K562 (cell line): ENCODE data around the gene DBET. TPM values are rescaled to one million over a fixed set of nuclear protein-coding genes. Genes with fewer than 3 reads are reported as not detected.

Experiments used
- ATAC-seq: fragments of 200-7000 bp; cut with Tn5 transposase; 3 replicates; pipeline ENCODE4 v1.9.1; 2020; ENCODE audit warnings: moderate library complexity
- BruUV-seq: library from RNA; stranded (reverse); fragments of 400-500 nt; replicated peaks from 2 replicates; lab custom pipeline; 2021; lab: Mats Ljungman, UMichigan
- CTCF ChIA-PET: fragments of 300-600 bp; formaldehyde crosslinking; extraction: SDS; loops from one replicate; lab custom pipeline; 2021; ENCODE audit warnings: low intra/inter-chr PET ratio; lab: Yijun Ruan, JAX
- POLR2A ChIA-PET: fragments of 300-600, 350-650 bp; sonication (Branson Sonifier 250); formaldehyde crosslinking; extraction: SDS; loops from one replicate; lab custom pipeline; 2021; ENCODE audit warnings: antibody characterized with exemption, inconsistent platforms; lab: Yijun Ruan, JAX
- DNase-seq, 4 experiments: peaks; one replicate each; pipeline versions ENCODE4 v3.0.0 to v3.0.0-alpha.2; 2011 to 2018; ENCODE audit warnings: low spot score in 3 of 4, mixed read lengths in 3 of 4; ENCODE audit errors: extremely low read depth in 1 of 4
- FAIRE-seq: peaks from 2 replicates; lab custom pipeline; 2011; peaks lifted over from hg19 to GRCh38; lab: Jason Lieb, UNC
- H2AFZ ChIP-seq: 2 replicates; pipeline ENCODE4 v1.6.0; 2011; ENCODE audit warnings: low read depth, low read length, control low read depth, inconsistent platforms
- H3K27ac ChIP-seq: fragments of 200-600 bp; 3 replicates; pipeline ENCODE4 v1.8.0; 2011; ENCODE audit warnings: low read depth, mild to moderate bottlenecking, control low read depth, inconsistent platforms, low read length, moderate library complexity, mixed read lengths; ENCODE audit errors: extremely low read depth
- H3K27me3 ChIP-seq, 2 experiments: fragments of 300-600 bp in 1 of 2; 2 replicates in 1 of 2; 3 replicates in 1 of 2; pipeline versions ENCODE4 v1.6.0 to v1.8.0; 2011; ENCODE audit warnings: inconsistent platforms in 2 of 2, low read length in 2 of 2, mild to moderate bottlenecking in 1 of 2, mixed read lengths in 1 of 2, moderate library complexity in 1 of 2; ENCODE audit not compliant: control insufficient read depth in 2 of 2, insufficient read depth in 2 of 2
- H3K36me3 ChIP-seq: fragments of 300-600 bp; 3 replicates; pipeline ENCODE4 v1.8.0; 2011; ENCODE audit warnings: mild to moderate bottlenecking, low read length, inconsistent platforms; ENCODE audit not compliant: control insufficient read depth, insufficient read depth
- H3K4me1 ChIP-seq, 2 experiments: fragments of 200-600 bp in 1 of 2; replicated peaks in 1 of 2; 2 replicates in 1 of 2; 3 replicates in 1 of 2; pipeline versions ENCODE4 v1.5.1 to v1.8.0; 2011; ENCODE audit warnings: inconsistent platforms in 2 of 2, low read length in 2 of 2, mild to moderate bottlenecking in 1 of 2, mixed read lengths in 1 of 2, moderate library complexity in 1 of 2; ENCODE audit not compliant: control insufficient read depth in 2 of 2, insufficient read depth in 2 of 2
- H3K4me2 ChIP-seq: 2 replicates; pipeline ENCODE4 v1.6.1; 2011; ENCODE audit warnings: low read length, control low read depth, inconsistent platforms, mixed read lengths; ENCODE audit not compliant: insufficient read depth
- H3K4me3 ChIP-seq: fragments of 200-600 bp; sonication (generic), shearing (Covaris generic); 2 replicates; pipeline ENCODE4 v1.5.1; 2016; ENCODE audit warnings: control low read depth, inconsistent platforms
- H3K79me2 ChIP-seq: fragments of 200-600 bp; 3 replicates; pipeline ENCODE4 v1.8.0; 2011; ENCODE audit warnings: low read length, inconsistent platforms; ENCODE audit not compliant: control insufficient read depth, insufficient read depth
- H3K9ac ChIP-seq, 2 experiments: 2 replicates each; pipeline versions ENCODE4 v1.6.0 to v1.6.1; 2011; ENCODE audit warnings: low read depth in 2 of 2, low read length in 2 of 2, control low read depth in 1 of 2, inconsistent platforms in 1 of 2, mild to moderate bottlenecking in 1 of 2, mixed read lengths in 1 of 2; ENCODE audit not compliant: insufficient read depth in 1 of 2
- H3K9me1 ChIP-seq: one replicate; pipeline ENCODE4 v1.6.0; 2011; ENCODE audit warnings: inconsistent platforms, mild to moderate bottlenecking, low read length, moderate library complexity; ENCODE audit not compliant: control insufficient read depth, insufficient read depth
- H3K9me3 ChIP-seq: replicated peaks from 2 replicates; pipeline ENCODE4 v1.5.1; 2011; ENCODE audit warnings: low read depth, low read length, inconsistent platforms; ENCODE audit not compliant: control insufficient read depth, insufficient read depth
- H4K20me1 ChIP-seq: replicated peaks from 2 replicates; pipeline ENCODE4 v1.6.1; 2011; ENCODE audit warnings: low read length, inconsistent platforms, mixed read lengths; ENCODE audit not compliant: control insufficient read depth, insufficient read depth
- COPS2 ChIP-seq: fragments of 450-650 bp; conservative IDR thresholded peaks from 2 replicates; pipeline ENCODE4 v1.6.1; 2016; ENCODE audit warnings: mild to moderate bottlenecking, moderate library complexity
- FOXA1 ChIP-seq: fragments of 450-650 bp; IDR thresholded peaks from 2 replicates; pipeline ENCODE4 v1.6.1; 2016; ENCODE audit warnings: mild to moderate bottlenecking, borderline replicate concordance
- JUNB ChIP-seq: fragments of 450-650 bp; formaldehyde crosslinking; conservative IDR thresholded peaks from 2 replicates; pipeline ENCODE4 v1.4.0; 2020; ENCODE audit warnings: mild to moderate bottlenecking
- MBD2 ChIP-seq: sonication (generic); IDR thresholded peaks from 2 replicates; pipeline ENCODE4 v1.6.1; 2016; ENCODE audit warnings: low read depth, borderline replicate concordance
- NCOA6 ChIP-seq: fragments of 450-650 bp; IDR thresholded peaks from 2 replicates; pipeline ENCODE4 v1.6.1; 2017; ENCODE audit warnings: mild to moderate bottlenecking
- NR3C1 ChIP-seq: sonication (generic); formaldehyde crosslinking; IDR thresholded peaks from 2 replicates; pipeline ENCODE4 v1.8.1; 2022; ENCODE audit warnings: missing genetic modification reagents
- PPARD ChIP-seq: fragments of 250-450 bp; sonication (Bioruptor Pico); IDR thresholded peaks from 2 replicates; pipeline ENCODE4 v1.8.0; 2022; ENCODE audit warnings: inconsistent platforms, mild to moderate bottlenecking, moderate library complexity
- ZNF232 ChIP-seq: sonication (generic); formaldehyde crosslinking; IDR thresholded peaks from 2 replicates; pipeline ENCODE4 v1.8.0; 2022; ENCODE audit warnings: mild to moderate bottlenecking, missing genetic modification reagents
- ZNF324 ChIP-seq: fragments of 250-450 bp; sonication (Bioruptor Pico); IDR thresholded peaks from 2 replicates; pipeline ENCODE4 v1.4.0; 2020; ENCODE audit warnings: mild to moderate bottlenecking
- ZNF347 ChIP-seq: fragments of 450-650 bp; formaldehyde crosslinking; IDR thresholded peaks from 2 replicates; pipeline ENCODE4 v1.4.0; 2020; ENCODE audit warnings: low read depth, mild to moderate bottlenecking, moderate library complexity
- ZZZ3 ChIP-seq: fragments of 450-650 bp; IDR thresholded peaks from 2 replicates; pipeline ENCODE4 v1.6.1; 2016; ENCODE audit warnings: antibody characterized with exemption, mild to moderate bottlenecking, moderate library complexity
- WGBS: fragments of 100-300 bp; shearing (Covaris generic); methylation state at CpG from one replicate; pipeline ENCODE4 v1.1.6; 2016; ENCODE audit warnings: low coverage, mixed read lengths; ENCODE audit not compliant: insufficient coverage; ENCODE audit errors: missing lambda C conversion rate; 5-methylcytosine and 5-hydroxymethylcytosine counted together
- in situ Hi-C: fragments of 300-500 bp; cut with MboI; formaldehyde crosslinking; loops from 4 replicates; pipeline ENCODE4 v1.15.0; 2018; ENCODE audit warnings: inconsistent platforms, mixed read lengths
- intact Hi-C: fragments of 100-400 bp; cut with micrococcal nuclease; formaldehyde crosslinking; loops from 2 replicates; pipeline ENCODE4 v1.14.2; 2022
- polyA plus RNA-seq, 8 experiments: library from polyadenylated mRNA; depleted of rRNA in 4 of 8; stranded (reverse) in 5 of 8; unstranded in 3 of 8; fragments of >200 nt; fragmentation: Nextera tagmentation in 2 of 8; fragmentation: Illumina TruSeq in 1 of 8; extraction: Ambion mirVana in 2 of 8; extraction: Trizol in 1 of 8; gene quantifications; 2 replicates each; pipeline versions ENCODE4 v1.2.1 to v1.2.3, GENCODE V29; 2011 to 2014; ENCODE audit warnings: inconsistent platforms in 1 of 8, missing spikeins in 1 of 8
- total RNA-seq, 7 experiments: library from RNA; depleted of rRNA in 6 of 7; stranded (reverse); fragments of >200 nt in 6 of 7; fragmentation: Illumina TruSeq in 2 of 7; extraction: Trizol in 2 of 7; gene quantifications; 2 replicates each; pipeline versions ENCODE4 v1.2.1 to v1.2.3, GENCODE V29; 2011 to 2021; ENCODE audit warnings: low replicate concordance in 1 of 7
- TF ChIP-seq, protein P1 (sequence below): sonication (generic); formaldehyde crosslinking; IDR thresholded peaks from 2 replicates; pipeline ENCODE4 v1.9.0; 2022; ENCODE audit warnings: mild to moderate bottlenecking, missing genetic modification reagents
- TF ChIP-seq, protein P2 (sequence below): fragments of 250-450 bp; sonication (Bioruptor Pico); IDR thresholded peaks from 2 replicates; pipeline ENCODE4 v1.5.0; 2020; ENCODE audit warnings: mild to moderate bottlenecking
- TF ChIP-seq, protein P3 (sequence below): IDR thresholded peaks from 3 replicates; pipeline ENCODE4 v1.6.1; 2011; ENCODE audit warnings: borderline replicate concordance, mild to moderate bottlenecking; ENCODE audit not compliant: insufficient read length, insufficient read depth

The DBET gene
- total and polyA plus RNA-seq, 9 of the 15 experiments (the other 6 are each of a cell fraction or from before 2014, with no cell fraction given): not detected

DNA sequence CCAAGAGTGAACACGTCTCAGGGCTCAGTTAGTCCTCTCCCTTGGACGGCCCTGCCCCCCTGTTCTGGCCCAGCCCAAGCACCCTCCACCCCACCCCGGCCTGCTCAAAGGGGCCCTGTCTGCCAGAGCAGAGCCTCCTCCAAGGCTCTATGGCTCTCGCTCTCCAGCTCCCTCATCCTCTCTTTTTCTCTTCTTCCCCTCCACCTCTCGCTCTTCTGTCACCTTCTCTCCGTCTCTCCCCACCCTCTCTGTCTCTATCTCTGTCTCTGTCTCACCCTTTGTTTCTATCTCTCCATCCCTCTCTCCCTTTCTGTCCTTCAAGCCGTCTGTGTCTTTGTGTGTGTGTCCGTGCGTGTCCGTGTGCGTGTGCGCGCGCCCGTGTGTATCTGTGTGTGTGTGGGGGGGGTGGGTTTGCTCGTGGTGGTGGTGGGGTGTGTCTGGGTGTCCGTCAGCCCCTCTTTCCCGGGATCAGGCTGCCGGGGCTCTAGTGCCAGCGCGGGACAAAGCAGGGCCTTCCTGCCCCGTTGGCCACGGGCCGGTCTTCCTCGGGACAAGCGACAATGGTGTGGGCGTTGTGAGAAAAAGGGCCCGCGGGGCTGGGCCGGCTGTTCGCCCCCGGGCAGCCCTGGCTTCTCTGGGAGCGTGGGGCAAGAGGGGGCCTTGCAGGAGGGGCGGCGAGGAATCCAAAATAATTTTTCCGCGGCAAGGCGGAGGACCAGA, 45.9 kb upstream of the DBET start:
- DNase-seq (no peak), FAIRE-seq (no peak), ATAC-seq (no peak)
- H3K4me2 ChIP-seq: no peak overlapping the region
- ChIA-PET POLR2A (no interaction called here), CTCF (no interaction called here)
- TF ChIP-seq, protein P1, sequence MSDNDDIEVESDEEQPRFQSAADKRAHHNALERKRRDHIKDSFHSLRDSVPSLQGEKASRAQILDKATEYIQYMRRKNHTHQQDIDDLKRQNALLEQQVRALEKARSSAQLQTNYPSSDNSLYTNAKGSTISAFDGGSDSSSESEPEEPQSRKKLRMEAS: no peak
- TF ChIP-seq MBD2: no peak
- no peak for TF ChIP-seq ZNF232 (CRISPR knock-in tag)
- TF ChIP-seq ZNF347: no peak
- TF ChIP-seq, protein P2, sequence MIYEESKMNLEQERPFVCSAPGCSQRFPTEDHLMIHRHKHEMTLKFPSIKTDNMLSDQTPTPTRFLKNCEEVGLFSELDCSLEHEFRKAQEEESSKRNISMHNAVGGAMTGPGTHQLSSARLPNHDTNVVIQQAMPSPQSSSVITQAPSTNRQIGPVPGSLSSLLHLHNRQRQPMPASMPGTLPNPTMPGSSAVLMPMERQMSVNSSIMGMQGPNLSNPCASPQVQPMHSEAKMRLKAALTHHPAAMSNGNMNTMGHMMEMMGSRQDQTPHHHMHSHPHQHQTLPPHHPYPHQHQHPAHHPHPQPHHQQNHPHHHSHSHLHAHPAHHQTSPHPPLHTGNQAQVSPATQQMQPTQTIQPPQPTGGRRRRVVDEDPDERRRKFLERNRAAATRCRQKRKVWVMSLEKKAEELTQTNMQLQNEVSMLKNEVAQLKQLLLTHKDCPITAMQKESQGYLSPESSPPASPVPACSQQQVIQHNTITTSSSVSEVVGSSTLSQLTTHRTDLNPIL (CRISPR knock-in tag): no peak
- no peak for TF ChIP-seq NCOA6
- no peak for TF ChIP-seq PPARD
- no peak for TF ChIP-seq NR3C1 (CRISPR knock-in tag)
- no peak for TF ChIP-seq COPS2
- TF ChIP-seq, protein P3, sequence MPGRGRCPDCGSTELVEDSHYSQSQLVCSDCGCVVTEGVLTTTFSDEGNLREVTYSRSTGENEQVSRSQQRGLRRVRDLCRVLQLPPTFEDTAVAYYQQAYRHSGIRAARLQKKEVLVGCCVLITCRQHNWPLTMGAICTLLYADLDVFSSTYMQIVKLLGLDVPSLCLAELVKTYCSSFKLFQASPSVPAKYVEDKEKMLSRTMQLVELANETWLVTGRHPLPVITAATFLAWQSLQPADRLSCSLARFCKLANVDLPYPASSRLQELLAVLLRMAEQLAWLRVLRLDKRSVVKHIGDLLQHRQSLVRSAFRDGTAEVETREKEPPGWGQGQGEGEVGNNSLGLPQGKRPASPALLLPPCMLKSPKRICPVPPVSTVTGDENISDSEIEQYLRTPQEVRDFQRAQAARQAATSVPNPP: no peak
- TF ChIP-seq ZNF324: no peak
- no peak for TF ChIP-seq ZZZ3
- no peak for TF ChIP-seq JUNB
- TF ChIP-seq FOXA1: no peak
- H4K20me1 ChIP-seq: no peaks in the 10 kb centered on the region
- no peak overlapping the region for H3K27ac ChIP-seq
- H3K9me1 ChIP-seq: no peaks in the 10 kb centered on the region
- no peaks in the 10 kb centered on the region for H3K9me3 ChIP-seq
- peaks cover 0 to 26% of the 10 kb centered on the region in 2 experiments; a peak in 2 of 5 replicates for H3K4me1 ChIP-seq
- peaks cover 0 to 22% of the 10 kb centered on the region in 2 experiments; a peak in 3 of 5 replicates for H3K27me3 ChIP-seq
- H2AFZ ChIP-seq: no peak overlapping the region
- in situ Hi-C loops: no loop called here
- H3K4me3 ChIP-seq: no peak overlapping the region
- no peak overlapping the region for H3K9ac ChIP-seq
- 8% methylated on average over 19 of the region's 38 CpGs for WGBS
- intact Hi-C loops: no loop called here
- H3K79me2 ChIP-seq: no peaks in the 10 kb centered on the region
- no TSS peak for BruUV-seq
- no peaks in the 10 kb centered on the region for H3K36me3 ChIP-seq
